Neuronal stem cell (in vitro differentiated cells): Measurements from ENCODE around the gene DKK1.

ENCODE experiments used
- DNase-seq: peaks from one replicate; pipeline ENCODE4 v3.0.0-alpha.2; 2013; ENCODE audit warnings: low spot score
- H2AFZ ChIP-seq: one replicate; pipeline ENCODE4 v1.6.1; 2013; ENCODE audit warnings: mild to moderate bottlenecking, low read length, inconsistent platforms
- H2AK5ac ChIP-seq: 2 replicates; pipeline ENCODE4 v1.6.1; 2013; ENCODE audit warnings: low read depth, mild to moderate bottlenecking, inconsistent platforms, low read length, moderate library complexity, mixed read lengths
- H2BK120ac ChIP-seq: 2 replicates; pipeline ENCODE4 v1.6.1; 2013; ENCODE audit warnings: low read depth, mild to moderate bottlenecking, inconsistent platforms, low read length, moderate library complexity, mixed read lengths
- H2BK12ac ChIP-seq: one replicate; pipeline ENCODE4 v1.6.1; 2013; ENCODE audit warnings: low read length, inconsistent platforms
- H2BK15ac ChIP-seq: 2 replicates; pipeline ENCODE4 v1.6.1; 2013; ENCODE audit warnings: mild to moderate bottlenecking, low read length, inconsistent platforms, mixed read lengths
- H2BK5ac ChIP-seq: one replicate; pipeline ENCODE4 v1.6.1; 2013; ENCODE audit warnings: inconsistent platforms, mild to moderate bottlenecking, low read length, moderate library complexity
- H3K14ac ChIP-seq: one replicate; pipeline ENCODE4 v1.6.1; 2013; ENCODE audit warnings: low read length, inconsistent platforms
- H3K18ac ChIP-seq: 2 replicates; pipeline ENCODE4 v1.6.1; 2013; ENCODE audit warnings: low read length, inconsistent platforms
- H3K23ac ChIP-seq: 2 replicates; pipeline ENCODE4 v1.6.1; 2013; ENCODE audit warnings: low read depth, mild to moderate bottlenecking, mixed read lengths, low read length, inconsistent platforms; ENCODE audit not compliant: poor library complexity
- H3K27ac ChIP-seq: replicated peaks from 3 replicates; pipeline ENCODE4 v1.5.1; 2013; ENCODE audit warnings: low read length, inconsistent platforms
- H3K27me3 ChIP-seq, 3 experiments: 2 replicates each; pipeline ENCODE4 v1.6.1; 2013; ENCODE audit warnings: low read length in 3 of 3, mild to moderate bottlenecking in 2 of 3, inconsistent platforms in 1 of 3, low read depth in 1 of 3, mixed read lengths in 1 of 3, moderate library complexity in 1 of 3; ENCODE audit not compliant: control insufficient read depth in 3 of 3, insufficient read depth in 3 of 3
- H3K36me3 ChIP-seq, 2 donors: replicated peaks in 1 of 2; 2 replicates each; pipeline ENCODE4 v1.6.1; 2013; ENCODE audit warnings: low read length in 2 of 2; ENCODE audit not compliant: control insufficient read depth in 2 of 2, insufficient read depth in 2 of 2
- H3K4ac ChIP-seq: 2 replicates; pipeline ENCODE4 v1.6.1; 2013; ENCODE audit warnings: inconsistent platforms, mild to moderate bottlenecking, low read length, moderate library complexity
- H3K4me1 ChIP-seq, 2 donors: 1 replicate in 1 of 2; 2 replicates in 1 of 2; pipeline ENCODE4 v1.6.1; 2013; ENCODE audit warnings: low read length in 2 of 2, low read depth in 1 of 2; ENCODE audit not compliant: control insufficient read depth in 2 of 2, insufficient read depth in 1 of 2
- H3K4me2 ChIP-seq: one replicate; pipeline ENCODE4 v1.6.1; 2013; ENCODE audit warnings: mild to moderate bottlenecking, low read length, inconsistent platforms; ENCODE audit not compliant: insufficient read depth, poor library complexity, severe bottlenecking
- H3K4me3 ChIP-seq, 2 donors: 2 replicates each; pipeline ENCODE4 v1.5.1; 2013; ENCODE audit warnings: low read length in 2 of 2, mild to moderate bottlenecking in 2 of 2, inconsistent platforms in 1 of 2, moderate library complexity in 1 of 2
- H3K79me1 ChIP-seq: one replicate; pipeline ENCODE4 v1.6.1; 2013; ENCODE audit warnings: low read depth, mild to moderate bottlenecking, inconsistent platforms, low read length, moderate library complexity
- H3K9ac ChIP-seq: one replicate; pipeline ENCODE4 v1.6.1; 2013; ENCODE audit warnings: mild to moderate bottlenecking, low read depth, low read length, inconsistent platforms; ENCODE audit not compliant: poor library complexity
- H3K9me3 ChIP-seq, 2 donors: replicated peaks in 1 of 2; 2 replicates each; pipeline versions ENCODE3 to v1.6.1; 2013; ENCODE audit warnings: low read length in 2 of 2, mild to moderate bottlenecking in 2 of 2, inconsistent platforms in 1 of 2, low read depth in 1 of 2, mixed read lengths in 1 of 2, moderate library complexity in 1 of 2; ENCODE audit not compliant: control insufficient read depth in 2 of 2, insufficient read depth in 1 of 2
- H4K8ac ChIP-seq: one replicate; pipeline ENCODE4 v1.6.1; 2013; ENCODE audit warnings: low read depth, mild to moderate bottlenecking, inconsistent platforms, low read length, moderate library complexity
- H4K91ac ChIP-seq: one replicate; pipeline ENCODE4 v1.6.1; 2013; ENCODE audit warnings: low read length, low read depth, mild to moderate bottlenecking, inconsistent platforms; ENCODE audit not compliant: poor library complexity
- WGBS, 2 donors: extraction: QIAGEN DNeasy Blood & Tissue Kit; methylation state at CpG; one replicate each; pipeline ENCODE4 v1.1.7; 2013; ENCODE audit warnings: missing lambda C conversion rate in 2 of 2, mixed read lengths in 1 of 2; ENCODE audit not compliant: insufficient read length in 2 of 2, insufficient replicate concordance in 1 of 2; ENCODE audit errors: extremely low coverage in 2 of 2; 5-methylcytosine and 5-hydroxymethylcytosine counted together

Gene DKK1

DNA sequence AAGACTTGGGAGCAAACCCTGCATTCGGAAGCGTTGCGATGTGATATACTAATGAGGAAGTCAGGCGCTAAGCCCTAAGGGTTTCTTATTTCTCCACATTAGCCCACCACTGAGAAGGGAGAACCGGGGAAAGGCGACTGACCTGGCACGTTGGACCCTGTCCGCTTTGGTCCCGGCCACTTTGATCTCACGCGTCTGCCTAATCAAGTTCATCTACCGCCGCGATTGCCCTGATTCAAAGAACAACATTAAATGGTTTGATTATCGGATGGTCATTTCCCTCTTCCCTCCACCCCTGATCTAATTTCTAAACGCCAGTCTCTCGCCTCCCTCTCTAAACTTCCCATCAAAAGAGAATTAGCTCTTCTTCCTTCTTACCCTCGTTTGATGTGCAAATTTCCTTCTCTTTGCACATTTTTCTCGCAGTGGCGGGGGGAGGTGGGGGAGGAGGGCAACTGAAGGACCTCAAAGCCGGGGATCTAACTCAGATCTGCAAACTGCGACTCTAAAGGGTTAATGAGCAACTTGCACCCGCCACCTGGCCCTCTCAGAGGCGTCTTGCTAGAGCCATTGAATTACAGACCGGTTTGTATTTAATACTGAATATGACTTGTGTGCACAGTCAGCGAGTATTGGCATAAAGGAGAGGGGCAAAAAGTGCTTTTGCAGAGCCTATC, 687 bp upstream of the DKK1 start:
- H3K4ac ChIP-seq: no peak overlapping the region
- H3K18ac ChIP-seq: no peak overlapping the region
- no peak overlapping the region for H2BK120ac ChIP-seq
- H2BK5ac ChIP-seq: no peak overlapping the region
- no peaks in the 10 kb centered on the region for H3K9me3 ChIP-seq
- H2BK12ac ChIP-seq: no peak overlapping the region
- no peak overlapping the region for H4K8ac ChIP-seq
- DNase-seq: no peak
- peak overlapping the region; percentile 53 to 56 for H3K4me3 ChIP-seq
- H3K23ac ChIP-seq: no peak overlapping the region
- WGBS, 2 donors: no CpG with 5 or more reads among the region's 26 CpGs
- no peak overlapping the region for H3K9ac ChIP-seq
- no peak overlapping the region for H3K14ac ChIP-seq
- H2AK5ac ChIP-seq: no peak overlapping the region
- H3K79me1 ChIP-seq: no peaks in the 10 kb centered on the region
- no peak overlapping the region for H3K27ac ChIP-seq
- no peaks in the 10 kb centered on the region for H3K36me3 ChIP-seq
- no peak overlapping the region for H4K91ac ChIP-seq
- H3K4me2 ChIP-seq: peak overlapping the region; percentile 87
- H3K27me3 ChIP-seq: peaks cover 7 to 55% (median 11%) of the 10 kb centered on the region in 3 experiments
- H2BK15ac ChIP-seq: no peak overlapping the region
- peaks cover 2 to 8% of the 10 kb centered on the region in 2 donors for H3K4me1 ChIP-seq
- H2AFZ ChIP-seq: peak overlapping the region; percentile 93

GRCh38 chr10:52314822-52315552, 906 bp downstream of the DKK1 start:
- H3K4me1 ChIP-seq: peaks cover 0 to 8% of the 10 kb centered on the region in 2 donors
- H2BK15ac ChIP-seq: no peak overlapping the region
- WGBS, 2 donors: no CpG with 5 or more reads among the region's 36 CpGs
- no peak overlapping the region for H3K23ac ChIP-seq
- no peaks in the 10 kb centered on the region for H3K79me1 ChIP-seq
- H2BK12ac ChIP-seq: no peak overlapping the region
- H3K14ac ChIP-seq: no peak overlapping the region
- no peaks in the 10 kb centered on the region for H3K9me3 ChIP-seq
- H2AFZ ChIP-seq: no peak overlapping the region
- peak overlapping the region; percentile 87 for H3K4me2 ChIP-seq
- H2AK5ac ChIP-seq: peak overlapping the region; percentile 68
- peak overlapping the region; percentile 67 for H3K18ac ChIP-seq
- H3K9ac ChIP-seq: no peak overlapping the region
- peaks cover 3 to 48% (median 7%) of the 10 kb centered on the region in 3 experiments for H3K27me3 ChIP-seq
- H2BK120ac ChIP-seq: no peak overlapping the region
- DNase-seq: no peak
- peak overlapping the region; percentile 53 to 66 for H3K4me3 ChIP-seq
- no peak overlapping the region for H3K27ac ChIP-seq
- no peak overlapping the region for H3K4ac ChIP-seq
- H4K91ac ChIP-seq: no peak overlapping the region
- H3K36me3 ChIP-seq: no peaks in the 10 kb centered on the region
- no peak overlapping the region for H2BK5ac ChIP-seq
- no peak overlapping the region for H4K8ac ChIP-seq

DNA sequence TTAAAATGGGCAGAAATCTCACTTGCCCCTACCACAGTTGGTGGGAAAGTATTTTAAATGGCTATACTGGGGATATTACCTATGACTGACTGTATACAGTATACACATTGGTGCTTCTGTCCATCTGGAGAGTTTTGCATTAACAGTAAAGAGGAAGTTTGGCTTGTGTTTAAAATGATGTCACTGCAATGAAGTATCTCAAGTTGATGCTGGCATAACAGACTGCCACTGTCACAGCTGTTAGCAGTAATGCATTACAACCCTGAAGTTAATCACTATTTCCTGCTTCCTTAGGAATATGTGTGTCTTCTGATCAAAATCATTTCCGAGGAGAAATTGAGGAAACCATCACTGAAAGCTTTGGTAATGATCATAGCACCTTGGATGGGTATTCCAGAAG, 1.9 kb downstream of the DKK1 start:
- no peaks in the 10 kb centered on the region for H3K36me3 ChIP-seq
- no peak overlapping the region for H2BK5ac ChIP-seq
- no peak overlapping the region for H2AFZ ChIP-seq
- no peak overlapping the region for H3K18ac ChIP-seq
- H4K8ac ChIP-seq: no peak overlapping the region
- no peaks in the 10 kb centered on the region for H3K9me3 ChIP-seq
- no peak overlapping the region for H3K4me3 ChIP-seq
- H4K91ac ChIP-seq: no peak overlapping the region
- H2AK5ac ChIP-seq: no peak overlapping the region
- no peak overlapping the region for H2BK120ac ChIP-seq
- DNase-seq: no peak
- H3K14ac ChIP-seq: no peak overlapping the region
- no peak overlapping the region for H3K9ac ChIP-seq
- no peak overlapping the region for H2BK12ac ChIP-seq
- no peak overlapping the region for H3K23ac ChIP-seq
- no peak overlapping the region for H3K27ac ChIP-seq
- H3K79me1 ChIP-seq: no peaks in the 10 kb centered on the region
- peaks cover 0 to 8% of the 10 kb centered on the region in 2 donors for H3K4me1 ChIP-seq
- H3K27me3 ChIP-seq: peaks cover 2 to 47% (median 7%) of the 10 kb centered on the region in 3 experiments
- H3K4ac ChIP-seq: no peak overlapping the region
- no CpG with 5 or more reads among the region's 1 CpG for WGBS, 2 donors
- H2BK15ac ChIP-seq: no peak overlapping the region
- H3K4me2 ChIP-seq: no peak overlapping the region

- no peak overlapping the region for H3K18ac ChIP-seq
- H3K36me3 ChIP-seq: no peaks in the 10 kb centered on the region
- no peak overlapping the region for H3K4me3 ChIP-seq
- H3K23ac ChIP-seq: no peak overlapping the region
- no peak overlapping the region for H3K4me2 ChIP-seq
- DNase-seq: no peak
- no peak overlapping the region for H3K14ac ChIP-seq
- no peak overlapping the region for H3K9ac ChIP-seq
- H4K8ac ChIP-seq: no peak overlapping the region
- no peaks in the 10 kb centered on the region for H3K9me3 ChIP-seq
- peaks cover 2 to 42% (median 7%) of the 10 kb centered on the region in 3 experiments for H3K27me3 ChIP-seq
- H3K27ac ChIP-seq: no peak overlapping the region
- no peak overlapping the region for H2BK15ac ChIP-seq
- WGBS, 2 donors: no CpG with 5 or more reads among the region's 4 CpGs
- H2AK5ac ChIP-seq: no peak overlapping the region
- no peak overlapping the region for H2BK120ac ChIP-seq
- H3K4me1 ChIP-seq: peaks cover 0 to 8% of the 10 kb centered on the region in 2 donors
- H3K79me1 ChIP-seq: no peaks in the 10 kb centered on the region
- H3K4ac ChIP-seq: no peak overlapping the region
- no peak overlapping the region for H4K91ac ChIP-seq
- H2BK12ac ChIP-seq: no peak overlapping the region
- H2BK5ac ChIP-seq: no peak overlapping the region
- no peak overlapping the region for H2AFZ ChIP-seq
Observed at GRCh38 chr10:52316500-52316899, 2.4 kb downstream of the DKK1 start.
